ENCODE measurements around the gene NAT9.
A peak's percentile ranks its signal among the peaks of the same experiment; 100 is the strongest.

NAT9 gene
- 17.5 to 55.4 (median 35.9) reads per million in 9 experiments for total RNA-seq

- Mint-ChIP-seq H3K9me3 (no peaks in the 10 kb centered on the region), H3K4me3 (peak within 1 kb of the TSS; percentile 96 to 100), H3K27ac (peak within 1 kb of the TSS; percentile 94 to 97), H3K36me3 (ENCODE audit: insufficient read depth) (peaks cover 31% of the 10 kb centered on the region), H3K27me3 (no peaks in the 10 kb centered on the region), H3K4me1 (ENCODE audit: low read depth in 2 of 2) (peaks cover 53 to 54% of the 10 kb centered on the region in 2 donors)
- peak; percentile 98 to 99 (median 99) for DNase-seq
- ATAC-seq (replicated peaks), result peak; percentile 71
Measured at GRCh38 chr17:74776044-74776962, at the start of gene NAT9. Gene NAT9 (minus strand): TSS chr17:74776345. CDS start chr17:74775698, 647 bp downstream.

GRCh38 chr17:74824961-74825627 lies 48.9 kb upstream of the NAT9 start:
- H3K9me3 Mint-ChIP-seq, result no peaks in the 10 kb centered on the region
- no peaks in the 10 kb centered on the region for H3K27me3 Mint-ChIP-seq
- peaks cover 0 to 3% of the 10 kb centered on the region in 2 donors for H3K4me1 Mint-ChIP-seq (ENCODE audit: low read depth in 2 of 2)
- ATAC-seq (replicated peaks) (no peak), DNase-seq (no peak)
- no peak overlapping the region for H3K27ac Mint-ChIP-seq
- peaks cover 18% of the 10 kb centered on the region for H3K36me3 Mint-ChIP-seq (ENCODE audit: insufficient read depth)
- H3K4me3 Mint-ChIP-seq, result no peak overlapping the region

- ATAC-seq (replicated peaks), result no peak
- H3K27ac Mint-ChIP-seq, result no peak overlapping the region
- peaks cover 0 to 3% of the 10 kb centered on the region in 2 donors for H3K4me1 Mint-ChIP-seq (ENCODE audit: low read depth in 2 of 2)
- H3K27me3 Mint-ChIP-seq, result no peaks in the 10 kb centered on the region
- no peak overlapping the region for H3K4me3 Mint-ChIP-seq
- H3K36me3 Mint-ChIP-seq (ENCODE audit: insufficient read depth), result peaks cover 27% of the 10 kb centered on the region
- no peak for DNase-seq
- no peaks in the 10 kb centered on the region for H3K9me3 Mint-ChIP-seq
Measured at GRCh38 chr17:74822939-74823367, 46.8 kb upstream of the NAT9 start.

GRCh38 chr17:74822335-74822938 lies 46.3 kb upstream of the NAT9 start:
- Mint-ChIP-seq H3K27ac (no peak overlapping the region), H3K4me1 (ENCODE audit: low read depth in 2 of 2) (peaks cover 0 to 3% of the 10 kb centered on the region in 2 donors), H3K27me3 (no peaks in the 10 kb centered on the region), H3K9me3 (no peaks in the 10 kb centered on the region), H3K36me3 (ENCODE audit: insufficient read depth) (peaks cover 24% of the 10 kb centered on the region), H3K4me3 (no peak overlapping the region)
- ATAC-seq (replicated peaks) (no peak), DNase-seq (no peak)

GRCh38 chr17:74821655-74822334 lies 45.6 kb upstream of the NAT9 start:
- Mint-ChIP-seq H3K4me3 (no peak overlapping the region), H3K36me3 (ENCODE audit: insufficient read depth) (peaks cover 24% of the 10 kb centered on the region), H3K9me3 (no peaks in the 10 kb centered on the region), H3K4me1 (ENCODE audit: low read depth in 2 of 2) (peaks cover 2 to 3% of the 10 kb centered on the region in 2 donors), H3K27ac (peak overlapping the region in 1 of 2 donors; percentile 90), H3K27me3 (no peaks in the 10 kb centered on the region)
- DNase-seq (no peak), ATAC-seq (replicated peaks) (no peak)

- DNase-seq (no peak), ATAC-seq (replicated peaks) (no peak)
- Mint-ChIP-seq H3K4me3 (no peak overlapping the region), H3K4me1 (ENCODE audit: low read depth in 2 of 2) (peaks cover 3 to 4% of the 10 kb centered on the region in 2 donors), H3K9me3 (no peaks in the 10 kb centered on the region), H3K27ac (no peak overlapping the region), H3K27me3 (no peaks in the 10 kb centered on the region), H3K36me3 (ENCODE audit: insufficient read depth) (peaks cover 24% of the 10 kb centered on the region)
Measured at GRCh38 chr17:74819801-74820436, 43.8 kb upstream of the NAT9 start.

- DNase-seq (no peak), ATAC-seq (replicated peaks) (no peak)
- peaks cover 3 to 8% of the 10 kb centered on the region in 2 donors for H3K4me1 Mint-ChIP-seq (ENCODE audit: low read depth in 2 of 2)
- H3K9me3 Mint-ChIP-seq, result no peaks in the 10 kb centered on the region
- H3K27me3 Mint-ChIP-seq, result no peaks in the 10 kb centered on the region
- H3K4me3 Mint-ChIP-seq, result no peak overlapping the region
- peaks cover 24% of the 10 kb centered on the region for H3K36me3 Mint-ChIP-seq (ENCODE audit: insufficient read depth)
- H3K27ac Mint-ChIP-seq, result no peak overlapping the region
Measured at GRCh38 chr17:74818291-74818938, 42.3 kb upstream of the NAT9 start.

- Mint-ChIP-seq H3K27ac (no peak overlapping the region), H3K4me3 (no peak overlapping the region)
Measured at GRCh38 chr17:74816905-74817620, 40.9 kb upstream of the NAT9 start.

GRCh38 chr17:74815550-74816370 lies 39.6 kb upstream of the NAT9 start:
- H3K27me3 Mint-ChIP-seq, result no peaks in the 10 kb centered on the region
- no peaks in the 10 kb centered on the region for H3K9me3 Mint-ChIP-seq
- H3K4me1 Mint-ChIP-seq (ENCODE audit: low read depth in 2 of 2), result peaks cover 0 to 8% of the 10 kb centered on the region in 2 donors
- no peak overlapping the region for H3K4me3 Mint-ChIP-seq
- peak overlapping the region in 1 of 2 donors; percentile 20 for H3K27ac Mint-ChIP-seq
- H3K36me3 Mint-ChIP-seq (ENCODE audit: insufficient read depth), result peaks cover 19% of the 10 kb centered on the region
- DNase-seq, result no peak
- ATAC-seq (replicated peaks), result no peak

More at GRCh38 chr17:74816905-74817620, 40.9 kb upstream of the NAT9 start:
- ATAC-seq (replicated peaks), result no peak
- H3K4me1 Mint-ChIP-seq (ENCODE audit: low read depth in 2 of 2), result peaks cover 3 to 8% of the 10 kb centered on the region in 2 donors
- DNase-seq, result no peak
- H3K9me3 Mint-ChIP-seq, result no peaks in the 10 kb centered on the region
- H3K36me3 Mint-ChIP-seq (ENCODE audit: insufficient read depth), result peaks cover 25% of the 10 kb centered on the region
- no peaks in the 10 kb centered on the region for H3K27me3 Mint-ChIP-seq

GRCh38 chr17:74815067-74815466 lies 38.9 kb upstream of the NAT9 start:
- Mint-ChIP-seq H3K4me3 (no peak overlapping the region), H3K4me1 (ENCODE audit: low read depth in 2 of 2) (peaks cover 0 to 8% of the 10 kb centered on the region in 2 donors), H3K27me3 (no peaks in the 10 kb centered on the region), H3K36me3 (ENCODE audit: insufficient read depth) (peaks cover 16% of the 10 kb centered on the region), H3K27ac (no peak overlapping the region), H3K9me3 (no peaks in the 10 kb centered on the region)
- DNase-seq (no peak), ATAC-seq (replicated peaks) (no peak)

- Mint-ChIP-seq H3K4me1 (ENCODE audit: low read depth in 2 of 2) (peaks cover 0 to 8% of the 10 kb centered on the region in 2 donors), H3K27ac (no peak overlapping the region), H3K36me3 (ENCODE audit: insufficient read depth) (peaks cover 16% of the 10 kb centered on the region), H3K27me3 (no peaks in the 10 kb centered on the region), H3K4me3 (no peak overlapping the region), H3K9me3 (no peaks in the 10 kb centered on the region)
- DNase-seq, result no peak
- no peak for ATAC-seq (replicated peaks)
Measured at GRCh38 chr17:74814453-74814852, 38.3 kb upstream of the NAT9 start.
